ENCODE measurements around the gene CAPN2. TPM values are rescaled to one million over a fixed set of nuclear protein-coding genes. Genes with fewer than 3 reads are reported as not detected.
A peak's percentile ranks its signal among the peaks of the same experiment; 100 is the strongest.
"Not testable (repeated sequence)": the region's sequence is repeated elsewhere in the genome, so short reads cannot be mapped to it uniquely, and the experiment has no call there.

The CAPN2 gene
- total RNA-seq, 4 donors from 2014 or later, result 160 to 207 (median 177) TPM

GRCh38 chr1:223733898-223734852 lies 21.8 kb downstream of the CAPN2 start:
- Histone ChIP-seq H3K27ac (peak overlapping the region in 3 of 4 donors; percentile 17 to 58 (median 55)), H3K4me3 (no peak overlapping the region), H3K27me3 (no peaks in the 10 kb centered on the region), H3K9me3 (no peaks in the 10 kb centered on the region), H3K36me3 (peaks cover 0 to 14% (median 0%) of the 10 kb centered on the region in 3 donors), H3K4me1 (peaks cover 0 to 65% (median 34%) of the 10 kb centered on the region in 4 donors)
- TF ChIP-seq POLR2A (IDR thresholded peaks at IDR 0.05) (no peak), CTCF (IDR thresholded peaks at IDR 0.05) (no peak), EP300 (IDR thresholded peaks at IDR 0.05) (no peak)
- WGBS, 2 donors, result 69% methylated on average over 20 of the region's 20 CpGs
- no peak for DNase-seq (ENCODE audit: low spot score in 2 of 2)

GRCh38 chr1:223736638-223737037 lies 24.3 kb downstream of the CAPN2 start:
- not testable (repeated sequence) for H3K4me3 ChIP-seq; DNase-seq (ENCODE audit: low spot score in 2 of 2); H3K27me3 ChIP-seq; H3K9me3 ChIP-seq; H3K27ac ChIP-seq
- Histone ChIP-seq H3K36me3 (peaks cover 0 to 19% (median 0%) of the 10 kb centered on the region in 3 donors), H3K4me1 (peaks cover 0 to 54% (median 25%) of the 10 kb centered on the region in 4 donors)
- 95% methylated on average over 5 of the region's 5 CpGs for WGBS, 2 donors

GRCh38 chr1:223737342-223737741 lies 25.0 kb downstream of the CAPN2 start:
- TF ChIP-seq CTCF (IDR thresholded peaks at IDR 0.05), result no peak
- TF ChIP-seq POLR2A (IDR thresholded peaks at IDR 0.05), result no peak
- TF ChIP-seq EP300 (IDR thresholded peaks at IDR 0.05), result no peak
- Histone ChIP-seq H3K27ac (no peak overlapping the region), H3K9me3 (no peaks in the 10 kb centered on the region), H3K4me3 (no peak overlapping the region), H3K4me1 (peaks cover 0 to 47% (median 18%) of the 10 kb centered on the region in 4 donors), H3K36me3 (peaks cover 0 to 19% (median 0%) of the 10 kb centered on the region in 3 donors), H3K27me3 (no peaks in the 10 kb centered on the region)
- 33 to 53% methylated on average over 3 to 6 of the region's 7 CpGs for WGBS, 2 donors
- no peak for DNase-seq (ENCODE audit: low spot score in 2 of 2)

GRCh38 chr1:223738465-223739365 lies 26.4 kb downstream of the CAPN2 start:
- H3K4me1 ChIP-seq, result peaks cover 0 to 33% (median 6%) of the 10 kb centered on the region in 4 donors
- peaks cover 0 to 26% (median 0%) of the 10 kb centered on the region in 3 donors for H3K36me3 ChIP-seq
- no peaks in the 10 kb centered on the region for H3K27me3 ChIP-seq
- no peak overlapping the region for H3K4me3 ChIP-seq
- 83 to 86% methylated on average over 14 of the region's 14 CpGs for WGBS, 2 donors
- no peak for DNase-seq (ENCODE audit: low spot score in 2 of 2)
- peak overlapping the region in 3 of 4 donors; percentile 18 to 59 (median 27) for H3K27ac ChIP-seq
- TF ChIP-seq CTCF (IDR thresholded peaks at IDR 0.05) (no peak), EP300 (IDR thresholded peaks at IDR 0.05) (no peak), POLR2A (IDR thresholded peaks at IDR 0.05) (no peak)
- H3K9me3 ChIP-seq, result no peaks in the 10 kb centered on the region

- H3K4me1 ChIP-seq, result peaks cover 0 to 25% (median 3%) of the 10 kb centered on the region in 4 donors
- TF ChIP-seq EP300 (IDR thresholded peaks at IDR 0.05), result no peak
- TF ChIP-seq POLR2A (IDR thresholded peaks at IDR 0.05), result no peak
- no peak for TF ChIP-seq CTCF (IDR thresholded peaks at IDR 0.05)
- WGBS, 2 donors, result 59 to 62% methylated on average over 6 to 7 of the region's 7 CpGs
Measured at GRCh38 chr1:223739366-223740037, 27.2 kb downstream of the CAPN2 start.

GRCh38 chr1:223740038-223740736 lies 27.8 kb downstream of the CAPN2 start:
- DNase-seq (ENCODE audit: low spot score in 2 of 2); H3K27me3 ChIP-seq; H3K9me3 ChIP-seq; H3K4me3 ChIP-seq: not testable (repeated sequence)
- Histone ChIP-seq H3K36me3 (peaks cover 0 to 36% (median 0%) of the 10 kb centered on the region in 3 donors), H3K27ac (peak overlapping the region in 3 of 4 donors; percentile 26 to 59 (median 52)), H3K4me1 (peaks cover 0 to 25% (median 3%) of the 10 kb centered on the region in 4 donors)
- 81 to 82% methylated on average over 10 of the region's 10 CpGs for WGBS, 2 donors

More at GRCh38 chr1:223739366-223740037, 27.2 kb downstream of the CAPN2 start:
- Histone ChIP-seq H3K27me3 (no peaks in the 10 kb centered on the region), H3K4me3 (no peak overlapping the region), H3K27ac (peak overlapping the region in 3 of 4 donors; percentile 18 to 59 (median 26)), H3K9me3 (no peaks in the 10 kb centered on the region), H3K36me3 (peaks cover 0 to 30% (median 0%) of the 10 kb centered on the region in 3 donors)
- no peak for DNase-seq (ENCODE audit: low spot score in 2 of 2)
